H9 (cell line): ENCODE measurements around the gene COL19A1. TPM values are rescaled to one million over a fixed set of nuclear protein-coding genes. Genes with fewer than 3 reads are reported as not detected.

ENCODE experiments used
- DNase-seq: peaks from one replicate; pipeline ENCODE4 v3.0.0-alpha.2; 2017
- H2AFZ ChIP-seq: one replicate; pipeline ENCODE4 v1.6.1; 2013; ENCODE audit warnings: mild to moderate bottlenecking, low read length, control low read depth, moderate library complexity
- H2AK5ac ChIP-seq: 2 replicates; pipeline ENCODE4 v1.6.1; 2013; ENCODE audit warnings: low read length, control low read depth, mixed read lengths; ENCODE audit not compliant: insufficient read length
- H2BK120ac ChIP-seq: one replicate; pipeline ENCODE4 v1.6.1; 2013; ENCODE audit warnings: low read depth, mild to moderate bottlenecking, low read length, control low read depth, inconsistent platforms; ENCODE audit not compliant: poor library complexity, severe bottlenecking
- H2BK12ac ChIP-seq: 2 replicates; pipeline ENCODE4 v1.6.1; 2013; ENCODE audit warnings: low read length, control low read depth, mixed read lengths, low read depth; ENCODE audit not compliant: insufficient read length
- H2BK15ac ChIP-seq: 2 replicates; pipeline ENCODE4 v1.6.1; 2013; ENCODE audit warnings: low read depth, low read length, control low read depth
- H2BK20ac ChIP-seq: one replicate; pipeline ENCODE4 v1.6.1; 2013; ENCODE audit warnings: low read depth, mild to moderate bottlenecking, low read length, control low read depth, inconsistent platforms; ENCODE audit not compliant: poor library complexity, severe bottlenecking
- H2BK5ac ChIP-seq: 2 replicates; pipeline ENCODE4 v1.6.1; 2013; ENCODE audit warnings: low read length, control low read depth, mixed read lengths; ENCODE audit not compliant: insufficient read length
- H3K14ac ChIP-seq: 2 replicates; pipeline ENCODE4 v1.6.1; 2013; ENCODE audit warnings: low read length, control low read depth; ENCODE audit not compliant: insufficient read depth
- H3K18ac ChIP-seq: 2 replicates; pipeline ENCODE4 v1.6.1; 2013; ENCODE audit warnings: low read depth, mild to moderate bottlenecking, mixed read lengths, low read length, control low read depth; ENCODE audit not compliant: insufficient read length
- H3K23ac ChIP-seq: 2 replicates; pipeline ENCODE4 v1.6.1; 2013; ENCODE audit warnings: low read length, control low read depth, mixed read lengths, low read depth; ENCODE audit not compliant: insufficient read length
- H3K23me2 ChIP-seq: 2 replicates; pipeline ENCODE4 v1.6.1; 2013; ENCODE audit warnings: low read depth, mild to moderate bottlenecking, mixed read lengths, low read length, control low read depth; ENCODE audit not compliant: insufficient read length, poor library complexity, severe bottlenecking
- H3K27ac ChIP-seq: 2 replicates; pipeline ENCODE4 v1.5.1; 2013; ENCODE audit warnings: low read length, control low read depth, mixed read lengths, low read depth; ENCODE audit not compliant: insufficient read length
- H3K27me3 ChIP-seq: 2 replicates; pipeline ENCODE4 v1.6.1; 2013; ENCODE audit warnings: low read length, control low read depth, inconsistent platforms; ENCODE audit not compliant: insufficient read depth
- H3K4ac ChIP-seq: 2 replicates; pipeline ENCODE4 v1.6.1; 2013; ENCODE audit warnings: low read depth, mild to moderate bottlenecking, control low read depth, inconsistent platforms, low read length, moderate library complexity
- H3K4me1 ChIP-seq: 2 replicates; pipeline ENCODE4 v1.6.1; 2013; ENCODE audit warnings: low read length, control low read depth, inconsistent platforms; ENCODE audit not compliant: insufficient read depth
- H3K4me2 ChIP-seq: 2 replicates; pipeline ENCODE4 v1.6.1; 2013; ENCODE audit warnings: low read length, control low read depth, mixed read lengths; ENCODE audit not compliant: insufficient read length, insufficient read depth
- H3K56ac ChIP-seq: 2 replicates; pipeline ENCODE4 v1.6.1; 2013; ENCODE audit warnings: low read depth, mild to moderate bottlenecking, mixed read lengths, low read length, control low read depth; ENCODE audit not compliant: insufficient read length
- H3K79me1 ChIP-seq: 2 replicates; pipeline ENCODE4 v1.6.1; 2013; ENCODE audit warnings: low read depth, mild to moderate bottlenecking, moderate library complexity, low read length, control low read depth, inconsistent platforms; ENCODE audit not compliant: insufficient read depth, poor library complexity, severe bottlenecking
- H3K79me2 ChIP-seq: 2 replicates; pipeline ENCODE4 v1.6.1; 2013; ENCODE audit warnings: low read length, control low read depth, inconsistent platforms; ENCODE audit not compliant: insufficient read depth
- H3K9ac ChIP-seq: 2 replicates; pipeline ENCODE4 v1.6.1; 2013; ENCODE audit warnings: low read length, control low read depth, mixed read lengths; ENCODE audit not compliant: insufficient read length; ENCODE audit errors: extremely low read depth
- H3K9me3 ChIP-seq: one replicate; pipeline ENCODE4 v1.6.1; 2013; ENCODE audit warnings: low read depth, low read length, inconsistent platforms; ENCODE audit not compliant: control insufficient read depth
- H3T11ph ChIP-seq: one replicate; pipeline ENCODE4 v1.6.1; 2013; ENCODE audit warnings: mild to moderate bottlenecking, low read length, control low read depth, inconsistent platforms
- H4K20me1 ChIP-seq: one replicate; pipeline ENCODE4 v1.6.1; 2013; ENCODE audit not compliant: control insufficient read depth, insufficient read length, insufficient read depth
- H4K5ac ChIP-seq: 2 replicates; pipeline ENCODE4 v1.6.1; 2013; ENCODE audit warnings: low read depth, mild to moderate bottlenecking, mixed read lengths, low read length, control low read depth; ENCODE audit not compliant: insufficient read length
- H4K8ac ChIP-seq: replicated peaks from 2 replicates; pipeline ENCODE4 v1.6.1; 2013; ENCODE audit warnings: low read length, control low read depth, mixed read lengths, low read depth; ENCODE audit not compliant: insufficient read length
- H4K91ac ChIP-seq: 2 replicates; pipeline ENCODE4 v1.6.1; 2013; ENCODE audit warnings: low read depth, mild to moderate bottlenecking, moderate library complexity, mixed read lengths, low read length, control low read depth; ENCODE audit not compliant: insufficient read length
- H3K27ac Mint-ChIP-seq, 3 experiments: 2 replicates in 2 of 3; 3 replicates in 1 of 3; pipeline ENCODE4 v1.8.0; 2020 to 2021; ENCODE audit warnings: mixed read lengths in 3 of 3, mild to moderate bottlenecking in 1 of 3, moderate library complexity in 1 of 3
- H3K27me3 Mint-ChIP-seq: 2 replicates; pipeline ENCODE4 v1.8.0; 2021; ENCODE audit warnings: low read depth, mild to moderate bottlenecking, moderate library complexity, mixed read lengths
- H3K36me3 Mint-ChIP-seq, 3 experiments: 2 replicates in 2 of 3; 3 replicates in 1 of 3; pipeline ENCODE4 v1.8.0; 2020 to 2021; ENCODE audit warnings: low read depth in 3 of 3, mixed read lengths in 3 of 3; ENCODE audit not compliant: insufficient read depth in 1 of 3
- H3K4me1 Mint-ChIP-seq, 2 experiments: 2 replicates each; pipeline ENCODE4 v1.8.0; 2020; ENCODE audit warnings: mixed read lengths in 2 of 2
- H3K4me3 Mint-ChIP-seq, 2 experiments: 2 replicates in 1 of 2; 3 replicates in 1 of 2; pipeline ENCODE4 v1.8.0; 2020 to 2021; ENCODE audit warnings: mild to moderate bottlenecking in 2 of 2, mixed read lengths in 2 of 2, moderate library complexity in 1 of 2
- H3K9me3 Mint-ChIP-seq, 2 experiments: 2 replicates in 1 of 2; 3 replicates in 1 of 2; pipeline ENCODE4 v1.8.0; 2020; ENCODE audit warnings: mild to moderate bottlenecking in 2 of 2, mixed read lengths in 2 of 2, moderate library complexity in 1 of 2
- WGBS: extraction: QIAGEN DNeasy Blood & Tissue Kit; methylation state at CpG from one replicate; pipeline ENCODE4 v1.1.7; 2013; ENCODE audit warnings: missing lambda C conversion rate, low lambda C conversion rate, mixed read lengths; ENCODE audit not compliant: insufficient read length; ENCODE audit errors: extremely low coverage; 5-methylcytosine and 5-hydroxymethylcytosine counted together
- total RNA-seq: library from RNA; stranded (reverse); gene quantifications from 2 replicates; pipeline ENCODE4 v1.2.1, GENCODE V29; 2021
- TF ChIP-seq, protein P1 (sequence below): fragments of 200-600 bp; sonication (generic); conservative IDR thresholded peaks from 3 replicates; pipeline ENCODE4 v1.8.0; 2021; ENCODE audit warnings: antibody characterized with exemption, mild to moderate bottlenecking

COL19A1 gene
- total RNA-seq, 1 experiment from 2014 or later: not detected

DNA sequence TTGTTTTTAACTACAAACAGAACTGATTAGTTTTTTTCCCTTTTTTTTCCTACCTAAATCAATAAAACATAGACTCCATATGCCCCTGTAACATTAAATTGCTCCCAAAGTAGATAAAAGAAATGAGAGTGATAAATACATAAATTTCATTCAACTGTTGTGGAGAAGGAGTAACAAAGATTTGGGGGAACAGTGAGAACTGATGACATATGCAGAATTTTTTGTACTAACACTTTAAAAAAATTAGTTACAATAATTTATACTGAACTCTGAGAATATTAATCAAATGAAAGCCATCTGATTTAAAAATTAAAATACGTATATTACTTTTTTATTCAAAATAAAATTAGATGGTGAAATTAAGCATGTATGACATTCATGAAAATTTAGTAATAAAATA lies 195.7 kb downstream of the COL19A1 start:
- Histone ChIP-seq H2BK5ac (no peak overlapping the region), H3K18ac (no peak overlapping the region), H3K23ac (no peak overlapping the region), H2BK20ac (no peak overlapping the region), H3K14ac (no peak overlapping the region), H2BK15ac (no peak overlapping the region), H3T11ph (no peak overlapping the region), H4K20me1 (no peaks in the 10 kb centered on the region), H3K27ac (no peak overlapping the region), H3K9ac (no peak overlapping the region), H3K56ac (no peak overlapping the region), H2BK12ac (no peak overlapping the region), H3K79me2 (no peaks in the 10 kb centered on the region), H4K5ac (no peak overlapping the region), H3K23me2 (no peaks in the 10 kb centered on the region), H2BK120ac (no peak overlapping the region), H3K9me3 (no peaks in the 10 kb centered on the region), H4K91ac (no peak overlapping the region), H4K8ac (no peak overlapping the region), H2AK5ac (no peak overlapping the region), H3K27me3 (no peaks in the 10 kb centered on the region), H3K4ac (no peak overlapping the region), H3K79me1 (no peaks in the 10 kb centered on the region), H3K4me1 (no peaks in the 10 kb centered on the region), H2AFZ (no peak overlapping the region), H3K4me2 (no peak overlapping the region)
- no peak for DNase-seq
- Mint-ChIP-seq H3K9me3 (no peaks in the 10 kb centered on the region; a peak in 1 of 5 replicates), H3K27me3 (no peaks in the 10 kb centered on the region; the same call in 1 of the 2 replicates), H3K4me3 (no peak overlapping the region), H3K36me3 (no peaks in the 10 kb centered on the region), H3K27ac (no peak overlapping the region), H3K4me1 (no peaks in the 10 kb centered on the region)
- no CpG with 5 or more reads among the region's 1 CpG for WGBS
- TF ChIP-seq, protein P1, sequence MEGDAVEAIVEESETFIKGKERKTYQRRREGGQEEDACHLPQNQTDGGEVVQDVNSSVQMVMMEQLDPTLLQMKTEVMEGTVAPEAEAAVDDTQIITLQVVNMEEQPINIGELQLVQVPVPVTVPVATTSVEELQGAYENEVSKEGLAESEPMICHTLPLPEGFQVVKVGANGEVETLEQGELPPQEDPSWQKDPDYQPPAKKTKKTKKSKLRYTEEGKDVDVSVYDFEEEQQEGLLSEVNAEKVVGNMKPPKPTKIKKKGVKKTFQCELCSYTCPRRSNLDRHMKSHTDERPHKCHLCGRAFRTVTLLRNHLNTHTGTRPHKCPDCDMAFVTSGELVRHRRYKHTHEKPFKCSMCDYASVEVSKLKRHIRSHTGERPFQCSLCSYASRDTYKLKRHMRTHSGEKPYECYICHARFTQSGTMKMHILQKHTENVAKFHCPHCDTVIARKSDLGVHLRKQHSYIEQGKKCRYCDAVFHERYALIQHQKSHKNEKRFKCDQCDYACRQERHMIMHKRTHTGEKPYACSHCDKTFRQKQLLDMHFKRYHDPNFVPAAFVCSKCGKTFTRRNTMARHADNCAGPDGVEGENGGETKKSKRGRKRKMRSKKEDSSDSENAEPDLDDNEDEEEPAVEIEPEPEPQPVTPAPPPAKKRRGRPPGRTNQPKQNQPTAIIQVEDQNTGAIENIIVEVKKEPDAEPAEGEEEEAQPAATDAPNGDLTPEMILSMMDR: no peak
